ENCODE data around the gene ATP9A.

ATP9A gene

DNA sequence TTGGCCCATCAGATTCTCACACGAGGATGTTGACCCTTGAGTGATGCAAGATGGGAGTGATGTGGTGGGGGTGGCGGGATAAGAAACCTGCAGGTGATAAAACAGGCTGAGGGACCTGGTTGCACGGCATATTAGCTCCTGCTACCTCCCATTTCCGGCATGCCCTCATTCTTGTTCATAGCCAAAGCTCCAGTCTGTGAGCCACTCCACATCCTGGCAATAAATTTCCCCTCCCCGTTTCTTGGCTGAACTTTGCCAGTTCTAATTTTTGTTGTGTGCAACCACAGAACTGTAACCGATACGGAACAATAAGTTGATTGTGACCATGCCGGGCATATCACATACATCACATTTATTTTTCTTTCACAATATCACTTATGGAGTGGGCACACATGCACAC, 184.1 kb downstream of the ATP9A start:
- Histone ChIP-seq H3K9ac (no peak overlapping the region), H3K9me3 (ENCODE audit: control insufficient read depth, low read length) (no peaks in the 10 kb centered on the region), H3K4me2 (ENCODE audit: low read length) (no peak overlapping the region), H2AFZ (no peak overlapping the region), H3K27me3 (ENCODE audit: control insufficient read depth, insufficient read depth, low read length) (no peaks in the 10 kb centered on the region), H3K27ac (no peak overlapping the region), H3K79me2 (no peaks in the 10 kb centered on the region), H3K36me3 (ENCODE audit: control insufficient read depth, insufficient read depth, low read length) (no peaks in the 10 kb centered on the region), H3K4me3 (ENCODE audit: low read depth, low read length) (no peak overlapping the region), H3K4me1 (no peaks in the 10 kb centered on the region)
- TF ChIP-seq, protein P1, sequence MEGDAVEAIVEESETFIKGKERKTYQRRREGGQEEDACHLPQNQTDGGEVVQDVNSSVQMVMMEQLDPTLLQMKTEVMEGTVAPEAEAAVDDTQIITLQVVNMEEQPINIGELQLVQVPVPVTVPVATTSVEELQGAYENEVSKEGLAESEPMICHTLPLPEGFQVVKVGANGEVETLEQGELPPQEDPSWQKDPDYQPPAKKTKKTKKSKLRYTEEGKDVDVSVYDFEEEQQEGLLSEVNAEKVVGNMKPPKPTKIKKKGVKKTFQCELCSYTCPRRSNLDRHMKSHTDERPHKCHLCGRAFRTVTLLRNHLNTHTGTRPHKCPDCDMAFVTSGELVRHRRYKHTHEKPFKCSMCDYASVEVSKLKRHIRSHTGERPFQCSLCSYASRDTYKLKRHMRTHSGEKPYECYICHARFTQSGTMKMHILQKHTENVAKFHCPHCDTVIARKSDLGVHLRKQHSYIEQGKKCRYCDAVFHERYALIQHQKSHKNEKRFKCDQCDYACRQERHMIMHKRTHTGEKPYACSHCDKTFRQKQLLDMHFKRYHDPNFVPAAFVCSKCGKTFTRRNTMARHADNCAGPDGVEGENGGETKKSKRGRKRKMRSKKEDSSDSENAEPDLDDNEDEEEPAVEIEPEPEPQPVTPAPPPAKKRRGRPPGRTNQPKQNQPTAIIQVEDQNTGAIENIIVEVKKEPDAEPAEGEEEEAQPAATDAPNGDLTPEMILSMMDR (IDR thresholded peaks at IDR 0.05), result no peak

DNA sequence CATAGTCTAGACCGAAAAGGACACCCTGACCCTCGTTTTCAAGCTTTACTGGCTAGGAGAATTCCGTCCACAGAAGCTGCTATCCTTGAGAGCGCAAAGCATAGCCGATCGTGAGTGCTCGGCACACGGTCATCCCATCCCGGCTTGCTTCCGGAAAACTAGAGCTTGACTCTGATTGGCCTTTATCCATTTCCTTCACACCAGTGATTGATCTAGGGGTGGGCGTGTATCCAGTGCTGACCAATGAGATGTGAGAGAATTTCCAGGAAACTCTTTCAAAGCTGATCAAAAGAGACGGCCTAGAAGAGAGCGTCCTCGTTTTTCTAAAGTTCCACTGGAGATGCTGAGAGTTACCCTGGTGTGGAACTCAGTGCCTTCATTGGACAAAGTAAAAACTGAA, 184.7 kb downstream of the ATP9A start:
- Histone ChIP-seq H3K4me1 (no peaks in the 10 kb centered on the region), H3K4me3 (ENCODE audit: low read depth, low read length) (no peak overlapping the region), H3K27ac (no peak overlapping the region), H3K9ac (no peak overlapping the region), H3K27me3 (ENCODE audit: control insufficient read depth, insufficient read depth, low read length) (no peaks in the 10 kb centered on the region), H3K79me2 (no peaks in the 10 kb centered on the region), H3K36me3 (ENCODE audit: control insufficient read depth, insufficient read depth, low read length) (no peaks in the 10 kb centered on the region), H2AFZ (no peak overlapping the region), H3K9me3 (ENCODE audit: control insufficient read depth, low read length) (no peaks in the 10 kb centered on the region), H3K4me2 (ENCODE audit: low read length) (no peak overlapping the region)
- TF ChIP-seq, protein P1 (IDR thresholded peaks at IDR 0.05), result no peak

DNA sequence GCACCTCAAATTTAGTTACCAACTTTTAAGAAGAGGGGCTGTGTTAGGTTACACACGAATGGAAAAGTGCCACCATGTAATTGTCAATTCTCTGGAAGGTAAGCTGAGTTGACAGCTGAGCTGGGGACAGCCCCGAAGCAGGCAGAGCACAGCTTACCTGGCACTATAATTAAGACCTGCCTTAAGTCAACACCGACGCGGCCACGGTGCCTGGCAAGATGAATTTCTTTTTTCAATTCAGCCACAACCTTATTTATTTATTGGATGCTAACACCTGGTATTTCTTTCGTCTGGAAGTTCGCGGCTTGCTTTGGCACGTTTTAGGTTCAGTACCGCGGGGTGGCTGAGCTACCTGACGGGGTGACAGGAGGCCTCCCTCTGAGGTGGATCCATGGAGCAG, 185.1 kb downstream of the ATP9A start:
- Histone ChIP-seq H3K36me3 (ENCODE audit: control insufficient read depth, insufficient read depth, low read length) (no peaks in the 10 kb centered on the region), H3K4me2 (ENCODE audit: low read length) (no peak overlapping the region), H3K9ac (no peak overlapping the region), H3K4me3 (ENCODE audit: low read depth, low read length) (no peak overlapping the region), H3K27me3 (ENCODE audit: control insufficient read depth, insufficient read depth, low read length) (no peaks in the 10 kb centered on the region), H3K9me3 (ENCODE audit: control insufficient read depth, low read length) (no peaks in the 10 kb centered on the region), H3K4me1 (no peaks in the 10 kb centered on the region), H3K27ac (no peak overlapping the region), H2AFZ (no peak overlapping the region), H3K79me2 (no peaks in the 10 kb centered on the region)
- TF ChIP-seq, protein P1 (IDR thresholded peaks at IDR 0.05), result no peak

DNA sequence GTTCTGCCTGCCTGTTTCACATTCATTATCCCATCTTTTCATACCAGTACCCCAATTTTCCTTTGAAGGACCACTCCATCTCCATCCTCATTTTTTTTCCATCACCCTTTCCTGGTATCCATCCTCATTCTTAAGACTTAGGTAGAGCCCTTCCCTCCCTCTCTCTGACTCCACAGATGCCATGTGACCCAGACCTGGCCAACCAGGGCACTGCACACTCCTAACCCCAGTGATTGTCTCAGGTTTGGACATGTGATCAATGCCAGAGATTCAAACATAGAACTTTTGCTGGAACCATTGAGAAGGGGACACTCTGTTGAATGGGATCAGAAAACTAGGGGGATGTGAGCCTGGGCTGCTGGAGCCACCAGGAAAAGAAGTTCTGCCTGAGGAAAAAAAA, 186.6 kb downstream of the ATP9A start:
- Histone ChIP-seq H3K4me1 (no peaks in the 10 kb centered on the region), H3K27me3 (ENCODE audit: control insufficient read depth, insufficient read depth, low read length) (no peaks in the 10 kb centered on the region), H3K36me3 (ENCODE audit: control insufficient read depth, insufficient read depth, low read length) (no peaks in the 10 kb centered on the region), H3K9me3 (ENCODE audit: control insufficient read depth, low read length) (no peaks in the 10 kb centered on the region), H3K27ac (no peak overlapping the region), H3K4me3 (ENCODE audit: low read depth, low read length) (no peak overlapping the region), H3K79me2 (no peaks in the 10 kb centered on the region), H2AFZ (no peak overlapping the region), H3K9ac (no peak overlapping the region), H3K4me2 (ENCODE audit: low read length) (no peak overlapping the region)
- TF ChIP-seq, protein P1 (IDR thresholded peaks at IDR 0.05), result no peak

DNA sequence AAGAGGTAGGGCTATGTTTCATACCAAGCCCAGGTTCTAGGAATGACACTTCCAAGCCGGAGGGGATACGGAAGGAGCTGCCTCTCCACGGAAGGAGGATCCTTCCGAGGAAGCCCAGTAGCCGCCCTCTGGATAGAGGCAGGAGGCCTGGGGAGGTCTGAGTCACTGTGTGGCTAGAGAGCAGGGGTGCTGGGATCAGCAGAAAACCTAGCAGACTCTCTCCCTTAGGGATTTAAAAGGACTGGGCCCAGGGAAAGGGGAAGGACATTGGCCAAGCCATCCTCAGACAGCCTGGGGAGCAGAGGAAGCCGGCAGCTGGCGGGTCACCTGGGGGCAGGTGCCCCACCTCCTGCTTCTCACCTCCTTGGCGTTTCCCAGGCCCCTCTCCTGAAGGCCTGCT, 189.1 kb downstream of the ATP9A start:
- no peaks in the 10 kb centered on the region for H3K36me3 ChIP-seq (ENCODE audit: control insufficient read depth, insufficient read depth, low read length)
- H3K4me3 ChIP-seq (ENCODE audit: low read depth, low read length), result no peak overlapping the region
- no peak overlapping the region for H3K9ac ChIP-seq
- H3K9me3 ChIP-seq (ENCODE audit: control insufficient read depth, low read length), result no peaks in the 10 kb centered on the region
- no peak overlapping the region for H2AFZ ChIP-seq
- H3K27me3 ChIP-seq (ENCODE audit: control insufficient read depth, insufficient read depth, low read length), result no peaks in the 10 kb centered on the region
- no peak overlapping the region for H3K4me2 ChIP-seq (ENCODE audit: low read length)
- H3K27ac ChIP-seq, result no peak overlapping the region
- TF ChIP-seq, protein P1 (IDR thresholded peaks at IDR 0.05), result no peak
- no peaks in the 10 kb centered on the region for H3K79me2 ChIP-seq
- H3K4me1 ChIP-seq, result no peaks in the 10 kb centered on the region

Measured in parathyroid adenoma (tissue), 2 donors.